B cell (primary cell): ENCODE results near the gene PNMA8C. TPM values are rescaled to one million over a fixed set of nuclear protein-coding genes. Genes with fewer than 3 reads are reported as not detected.

Source experiments
- ATAC-seq: fragments of 200-7000 bp; cut with Tn5 transposase; one replicate; pipeline ENCODE4 v1.10.0; 2021; ENCODE audit warnings: low read depth, mild to moderate bottlenecking, moderate number of reproducible peaks, moderate library complexity
- CTCF ChIA-PET: fragments of 350-600 bp; sonication (Branson Sonifier 250); formaldehyde crosslinking; loops from one replicate; lab custom pipeline; 2021; ENCODE audit warnings: antibody characterized with exemption, inconsistent platforms; lab: Charles Lee
- POLR2A ChIA-PET: fragments of 350-600 bp; sonication (Branson Sonifier 250); formaldehyde crosslinking; loops from one replicate; lab custom pipeline; 2021; ENCODE audit warnings: antibody characterized with exemption; lab: Charles Lee
- DNase-seq: peaks from one replicate; pipeline ENCODE4 v3.0.0; 2013
- H2AFZ ChIP-seq: 2 replicates; pipeline ENCODE4 v1.6.1; 2012; ENCODE audit warnings: mild to moderate bottlenecking, low read depth, low read length; ENCODE audit not compliant: insufficient read depth, poor library complexity, severe bottlenecking
- H3K27ac ChIP-seq, 2 donors: 1 replicate in 1 of 2; 2 replicates in 1 of 2; pipeline ENCODE4 v1.5.1; 2012 to 2013; ENCODE audit warnings: low read length in 2 of 2, mild to moderate bottlenecking in 2 of 2, moderate library complexity in 1 of 2
- H3K27me3 ChIP-seq, 4 experiments: fragments of 200-600 bp in 1 of 4; sonication (generic) in 1 of 4; replicated peaks in 1 of 4; 1 replicate in 2 of 4; 2 replicates in 2 of 4; pipeline versions ENCODE4 v1.6.1 to v1.7.0; 2013 to 2016; ENCODE audit warnings: low read length in 3 of 4, mild to moderate bottlenecking in 2 of 4, mixed read lengths in 1 of 4, moderate library complexity in 1 of 4; ENCODE audit not compliant: insufficient read depth in 4 of 4, control insufficient read depth in 3 of 4; ENCODE audit errors: control extremely low read depth in 1 of 4
- H3K36me3 ChIP-seq, 2 experiments: replicated peaks in 1 of 2; 1 replicate in 1 of 2; 2 replicates in 1 of 2; pipeline versions ENCODE4 v1.6.1 to v1.7.1; 2013; ENCODE audit warnings: low read length in 1 of 2; ENCODE audit not compliant: insufficient read depth in 2 of 2, control insufficient read depth in 1 of 2; ENCODE audit errors: control extremely low read depth in 1 of 2, extremely low read depth in 1 of 2
- H3K4me1 ChIP-seq, 2 donors: fragments of 200-600 bp in 1 of 2; sonication (generic) in 1 of 2; 1 replicate in 1 of 2; 2 replicates in 1 of 2; pipeline versions ENCODE4 v1.5.1 to v1.6.1; 2013 to 2017; ENCODE audit warnings: low read length in 2 of 2; ENCODE audit not compliant: control insufficient read depth in 2 of 2, insufficient read depth in 2 of 2
- H3K4me2 ChIP-seq: replicated peaks from 2 replicates; pipeline ENCODE3; 2012; ENCODE audit warnings: mild to moderate bottlenecking, low read depth, low read length; ENCODE audit not compliant: poor library complexity, severe bottlenecking
- H3K4me3 ChIP-seq, 5 experiments: fragments of 200-600 bp in 1 of 5; sonication (generic) in 1 of 5; 1 replicate in 3 of 5; 2 replicates in 2 of 5; pipeline versions ENCODE4 v1.5.1 to v1.7.0; 2011 to 2016; ENCODE audit warnings: low read length in 4 of 5, mild to moderate bottlenecking in 4 of 5, low read depth in 2 of 5, control low read depth in 1 of 5, moderate library complexity in 1 of 5; ENCODE audit not compliant: insufficient read depth in 1 of 5; ENCODE audit errors: control extremely low read depth in 1 of 5, extremely low read depth in 1 of 5
- H3K79me2 ChIP-seq: fragments of 200-600 bp; sonication (generic); one replicate; pipeline ENCODE4 v1.6.0; 2016; ENCODE audit warnings: low read length; ENCODE audit not compliant: control insufficient read depth, insufficient read depth
- H3K9ac ChIP-seq: fragments of 200-600 bp; sonication (generic); 2 replicates; pipeline ENCODE4 v1.6.1; 2017; ENCODE audit warnings: mild to moderate bottlenecking, low read length, moderate library complexity
- H3K9me3 ChIP-seq, 3 donors: one replicate each; pipeline versions ENCODE4 v1.6.1 to v1.7.1; 2013; ENCODE audit warnings: low read length in 2 of 3; ENCODE audit not compliant: control insufficient read depth in 2 of 3, insufficient read depth in 1 of 3; ENCODE audit errors: control extremely low read depth in 1 of 3
- H4K20me1 ChIP-seq: 2 replicates; pipeline ENCODE4 v1.6.0; 2012; ENCODE audit warnings: mild to moderate bottlenecking, low read length; ENCODE audit not compliant: insufficient read depth, control insufficient read depth, poor library complexity, severe bottlenecking
- H3K27ac Mint-ChIP-seq: one replicate; pipeline ENCODE4 v1.8.0; 2021; ENCODE audit warnings: mixed read lengths
- H3K27me3 Mint-ChIP-seq: one replicate; pipeline ENCODE4 v1.8.0; 2021; ENCODE audit warnings: mixed read lengths
- H3K4me1 Mint-ChIP-seq: one replicate; pipeline ENCODE4 v1.8.0; 2021; ENCODE audit warnings: mixed read lengths
- H3K4me3 Mint-ChIP-seq: one replicate; pipeline ENCODE4 v1.8.0; 2021; ENCODE audit warnings: mixed read lengths
- H3K9me3 Mint-ChIP-seq: one replicate; pipeline ENCODE4 v1.8.0; 2022; ENCODE audit warnings: mixed read lengths; ENCODE audit not compliant: insufficient read depth
- CTCF ChIP-seq: fragments of 200-600 bp; IDR thresholded peaks from one replicate; pipeline ENCODE4 v1.8.0; 2022; ENCODE audit warnings: antibody characterized with exemption, mild to moderate bottlenecking
- EZH2 ChIP-seq: IDR thresholded peaks from 2 replicates; pipeline ENCODE4 v1.6.1; 2012; ENCODE audit warnings: borderline replicate concordance, low read depth, mild to moderate bottlenecking, moderate library complexity, low read length; ENCODE audit not compliant: insufficient read depth, poor library complexity, severe bottlenecking
- WGBS: methylation state at CpG from one replicate; pipeline ENCODE4 v1.1.5; 2013; ENCODE audit warnings: missing lambda C conversion rate; ENCODE audit not compliant: insufficient coverage; 5-methylcytosine and 5-hydroxymethylcytosine counted together
- intact Hi-C: fragments of 100-400 bp; cut with micrococcal nuclease; formaldehyde crosslinking; loops from one replicate; pipeline ENCODE4 v1.10.0; 2022
- polyA plus RNA-seq: library from polyadenylated mRNA; depleted of rRNA; stranded (reverse); fragments of >200 nt; gene quantifications from 2 replicates; pipeline ENCODE4 v1.2.3, GENCODE V29; 2012
- total RNA-seq, 2 donors: library from RNA; stranded (reverse); fragments of 120-200 nt in 1 of 2; gene quantifications; 1 replicate in 1 of 2; 2 replicates in 1 of 2; pipeline versions ENCODE4 v1.2.3 to v1.2.4, GENCODE V29; 2013 to 2022

The PNMA8C gene
- total and polyA plus RNA-seq, 2 donors (not counting 1 experiment from before 2014, with no cell fraction given), result not detected

- H3K27me3 ChIP-seq, result peaks cover 0 to 7% (median 0%) of the 10 kb centered on the region in 4 experiments
- WGBS, result 100% methylated on average over 1 of the region's 2 CpGs
- H3K4me2 ChIP-seq, result no peak overlapping the region
- TF ChIP-seq CTCF, result no peak
- TF ChIP-seq EZH2, result no peak
- DNase-seq, result no peak
- no peak overlapping the region for H3K9ac ChIP-seq
- H4K20me1 ChIP-seq, result no peaks in the 10 kb centered on the region
- no peak overlapping the region for H3K4me3 ChIP-seq
- CTCF ChIA-PET, result no interaction called here
- peaks cover 0 to 3% (median 0%) of the 10 kb centered on the region in 3 donors for H3K9me3 ChIP-seq
- H3K27ac ChIP-seq, result no peak overlapping the region
- POLR2A ChIA-PET, result no interaction called here
- Mint-ChIP-seq H3K27me3 (peaks cover 17% of the 10 kb centered on the region), H3K4me3 (no peak overlapping the region), H3K9me3 (no peaks in the 10 kb centered on the region), H3K4me1 (no peaks in the 10 kb centered on the region), H3K27ac (no peak overlapping the region)
- no peaks in the 10 kb centered on the region for H3K79me2 ChIP-seq
- H3K4me1 ChIP-seq, result no peaks in the 10 kb centered on the region
- ATAC-seq, result no peak
- H2AFZ ChIP-seq, result no peak overlapping the region
- intact Hi-C loops, result no loop called here
- no peaks in the 10 kb centered on the region for H3K36me3 ChIP-seq
Observed at GRCh38 chr19:46460055-46460454, 31.3 kb upstream of the PNMA8C start.

GRCh38 chr19:46456930-46457329 lies 28.2 kb upstream of the PNMA8C start:
- no peak overlapping the region for H3K9ac ChIP-seq

More at GRCh38 chr19:46456930-46457329, 28.2 kb upstream of the PNMA8C start:
- no peak overlapping the region for H2AFZ ChIP-seq
- H4K20me1 ChIP-seq, result no peaks in the 10 kb centered on the region
- no peaks in the 10 kb centered on the region for H3K4me1 Mint-ChIP-seq
- H3K4me3 Mint-ChIP-seq, result no peak overlapping the region
- WGBS, result no CpG with 5 or more reads among the region's 5 CpGs
- no peaks in the 10 kb centered on the region for H3K9me3 Mint-ChIP-seq
- H3K4me3 ChIP-seq, result no peak overlapping the region
- H3K4me1 ChIP-seq, result no peaks in the 10 kb centered on the region
- H3K36me3 ChIP-seq, result no peaks in the 10 kb centered on the region
- H3K27me3 Mint-ChIP-seq, result peaks cover 17% of the 10 kb centered on the region
- intact Hi-C loops, result no loop called here
- ChIA-PET POLR2A (interaction anchor here (0.6 kb wide), 1 partner anchor 85 kb away, joined by 4 read pairs; no protein-coding TSS in a partner anchor), CTCF (interaction anchor here (1.3 kb wide), 1 partner anchor 86 kb away, joined by 3 read pairs; no protein-coding TSS in a partner anchor)
- peaks cover 0 to 3% (median 0%) of the 10 kb centered on the region in 3 donors for H3K9me3 ChIP-seq
- H3K27ac Mint-ChIP-seq, result no peak overlapping the region
- DNase-seq (no peak), ATAC-seq (no peak)
- H3K27me3 ChIP-seq, result peaks cover 0 to 4% (median 0%) of the 10 kb centered on the region in 4 experiments
- TF ChIP-seq CTCF (no peak), EZH2 (no peak)
- no peaks in the 10 kb centered on the region for H3K79me2 ChIP-seq
- no peak overlapping the region for H3K27ac ChIP-seq
- no peak overlapping the region for H3K4me2 ChIP-seq
